Measurements from ENCODE around the gene FAM177B.

DNA sequence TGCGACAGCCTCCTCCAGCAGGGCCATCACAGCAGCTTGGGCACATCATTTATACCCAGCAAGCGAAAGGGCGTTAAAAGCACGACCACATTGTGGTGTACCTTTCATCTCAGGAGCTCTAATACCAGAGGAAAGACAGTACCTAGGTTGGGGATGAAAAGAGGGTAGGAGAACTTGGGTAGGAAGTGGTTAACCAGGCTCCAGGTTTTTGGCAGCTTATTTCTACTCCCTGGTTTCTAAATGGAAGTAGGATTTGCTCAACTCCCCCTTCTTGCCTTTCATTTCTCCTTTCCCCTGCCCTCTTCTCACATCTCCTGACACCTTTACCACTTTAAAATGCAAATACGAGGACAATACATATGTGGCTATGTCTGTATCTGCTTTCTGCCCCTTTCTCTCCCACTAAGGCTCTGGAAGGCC, 30.2 kb downstream of the FAM177B start:
- TF ChIP-seq CTCF (IDR thresholded peaks at IDR 0.05) (no peak), POLR2A (IDR thresholded peaks at IDR 0.05) (no peak)
